C4-2B (cell line): ENCODE data around the gene RBM10.

Experiments used
- CTCF ChIP-seq: fragments of 450-650 bp; conservative IDR thresholded peaks from 2 replicates; pipeline ENCODE4 v1.5.1; 2017; ENCODE audit warnings: mild to moderate bottlenecking
- ZFX ChIP-seq: fragments of 450-650 bp; IDR thresholded peaks from 2 replicates; pipeline ENCODE4 v1.6.1; 2017

GRCh38 chrX:47168495-47169073, 23.6 kb downstream of the RBM10 start:
- TF ChIP-seq CTCF (no peak), ZFX (no peak)
